OCI-LY1 (cell line): Measurements from ENCODE around the gene ZNF598.

Experiments
- CTCF ChIP-seq: fragments of 200-600 bp; sonication (generic), shearing (Covaris generic); IDR thresholded peaks from 2 replicates; pipeline ENCODE4 v1.5.1; 2017; ENCODE audit warnings: mild to moderate bottlenecking, antibody characterized with exemption, low read length, moderate library complexity, mixed read lengths
- EZH2 ChIP-seq: fragments of 200-600 bp; sonication (generic), shearing (Covaris generic); IDR thresholded peaks from 2 replicates; pipeline ENCODE4 v1.8.0; 2017; ENCODE audit warnings: borderline replicate concordance, mixed run types, mild to moderate bottlenecking, antibody characterized with exemption, low read length, moderate library complexity, mixed read lengths

DNA sequence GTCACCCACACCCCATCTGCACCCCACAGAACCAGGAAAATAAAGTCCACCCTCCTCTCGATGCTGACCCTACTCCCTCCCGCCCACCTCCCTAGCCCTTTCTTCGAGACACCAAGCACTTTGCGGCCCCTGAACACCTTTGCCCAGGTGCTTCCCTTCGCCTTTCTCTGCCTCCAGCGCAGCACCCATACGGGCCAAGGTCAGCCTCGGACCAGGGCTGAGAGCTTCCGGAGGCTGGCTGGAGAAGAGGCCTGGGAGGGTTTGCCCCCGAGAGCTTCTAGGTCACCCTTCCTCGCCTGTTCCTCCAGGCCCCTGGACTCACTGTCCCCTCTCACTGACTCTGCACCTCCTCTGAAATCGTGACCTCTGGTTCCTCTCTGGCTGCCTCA, 14.4 kb upstream of the ZNF598 start:
- TF ChIP-seq EZH2: no peak
- no peak for TF ChIP-seq CTCF
